WI38 (cell line): ENCODE data around the gene ZNF784.

Source experiments
- H3K4me3 ChIP-seq: 2 replicates; pipeline ENCODE4 v1.5.1; 2011; ENCODE audit warnings: low read depth, mild to moderate bottlenecking, control low read depth, low read length
- CTCF ChIP-seq: IDR thresholded peaks from 2 replicates; pipeline ENCODE4 v1.5.1; 2012; ENCODE audit warnings: low read depth, mild to moderate bottlenecking, control low read depth, low read length

Gene ZNF784

GRCh38 chr19:55663846-55664536 lies 39.6 kb upstream of the ZNF784 start:
- no peak overlapping the region for H3K4me3 ChIP-seq
- TF ChIP-seq CTCF: no peak

GRCh38 chr19:55661826-55662225 lies 37.5 kb upstream of the ZNF784 start:
- no peak overlapping the region for H3K4me3 ChIP-seq
- no peak for TF ChIP-seq CTCF

- H3K4me3 ChIP-seq: no peak overlapping the region
- no peak for TF ChIP-seq CTCF
Observed at GRCh38 chr19:55660991-55661390, 36.6 kb upstream of the ZNF784 start.

- no peak for TF ChIP-seq CTCF
- H3K4me3 ChIP-seq: no peak overlapping the region
Observed at GRCh38 chr19:55660404-55660803, 36.0 kb upstream of the ZNF784 start.

GRCh38 chr19:55659822-55660221 lies 35.5 kb upstream of the ZNF784 start:
- no peak overlapping the region for H3K4me3 ChIP-seq
- no peak for TF ChIP-seq CTCF

- no peak for TF ChIP-seq CTCF
- no peak overlapping the region for H3K4me3 ChIP-seq
Observed at GRCh38 chr19:55658846-55659459, 34.6 kb upstream of the ZNF784 start.

GRCh38 chr19:55656988-55657747 lies 32.8 kb upstream of the ZNF784 start:
- peak overlapping the region; percentile 71 for H3K4me3 ChIP-seq
- TF ChIP-seq CTCF: no peak
